ENCODE measurements around the gene WASL.

- TF ChIP-seq EP300 (IDR thresholded peaks at IDR 0.05; ENCODE audit: borderline replicate concordance) (no peak), REST (IDR thresholded peaks at IDR 0.05; ENCODE audit: low read depth) (no peak), CREB1 (IDR thresholded peaks at IDR 0.05; ENCODE audit: low read depth) (no peak), MAX (IDR thresholded peaks at IDR 0.05) (no peak), RAD21 (IDR thresholded peaks at IDR 0.05; ENCODE audit: low read depth) (no peak), FOXM1 (IDR thresholded peaks at IDR 0.05; ENCODE audit: borderline replicate concordance, low read depth) (no peak), TEAD4 (IDR thresholded peaks at IDR 0.05) (no peak), TAF1 (IDR thresholded peaks at IDR 0.05; ENCODE audit: low read depth) (no peak)
These were observed 61.1 kb downstream of the WASL start for GRCh38 chr7:123687727-123688126.
